Endodermal cell (in vitro differentiated cells): ENCODE measurements around the gene DNAH8. TPM values are rescaled to one million over a fixed set of nuclear protein-coding genes. Genes with fewer than 3 reads are reported as not detected.

ENCODE experiments used
- DNase-seq: peaks from one replicate; pipeline ENCODE4 v3.0.0-alpha.2; 2017
- H3K27ac ChIP-seq: 2 replicates; pipeline ENCODE4 v1.5.1; 2013; ENCODE audit warnings: mild to moderate bottlenecking, low read depth, low read length, moderate library complexity
- H3K27me3 ChIP-seq: 2 replicates; pipeline ENCODE4 v1.6.1; 2013; ENCODE audit warnings: mild to moderate bottlenecking, low read length, moderate library complexity; ENCODE audit not compliant: insufficient read depth, control insufficient read depth, poor library complexity, severe bottlenecking
- H3K36me3 ChIP-seq: 2 replicates; pipeline ENCODE4 v1.7.0; 2013; ENCODE audit warnings: mild to moderate bottlenecking, low read length, moderate library complexity; ENCODE audit not compliant: control insufficient read depth, insufficient read depth
- H3K4me1 ChIP-seq: one replicate; pipeline ENCODE4 v1.7.0; 2013; ENCODE audit warnings: low read length; ENCODE audit not compliant: control insufficient read depth, insufficient read depth
- H3K4me3 ChIP-seq: 2 replicates; pipeline ENCODE4 v1.5.1; 2013; ENCODE audit warnings: mild to moderate bottlenecking, low read length, moderate library complexity
- H3K9ac ChIP-seq: 2 replicates; pipeline ENCODE4 v1.6.1; 2013; ENCODE audit warnings: mild to moderate bottlenecking, low read length, moderate library complexity; ENCODE audit not compliant: poor library complexity, severe bottlenecking; ENCODE audit errors: extremely low read depth
- H3K9me3 ChIP-seq: 2 replicates; pipeline ENCODE4 v1.6.1; 2013; ENCODE audit warnings: mild to moderate bottlenecking, low read length, moderate library complexity; ENCODE audit not compliant: control insufficient read depth
- H3K27ac Mint-ChIP-seq: 2 replicates; pipeline ENCODE4 v1.8.0; 2020; ENCODE audit warnings: mixed read lengths
- H3K27me3 Mint-ChIP-seq: 2 replicates; pipeline ENCODE4 v1.8.0; 2021; ENCODE audit warnings: mild to moderate bottlenecking, mixed read lengths; ENCODE audit not compliant: insufficient read depth
- H3K36me3 Mint-ChIP-seq: 2 replicates; pipeline ENCODE4 v1.8.0; 2020; ENCODE audit warnings: low read depth, mixed read lengths
- H3K4me1 Mint-ChIP-seq: 2 replicates; pipeline ENCODE4 v1.8.0; 2020; ENCODE audit warnings: mixed read lengths
- H3K4me3 Mint-ChIP-seq: 2 replicates; pipeline ENCODE4 v1.8.0; 2020; ENCODE audit warnings: mild to moderate bottlenecking, moderate library complexity, mixed read lengths
- H3K9me3 Mint-ChIP-seq: 2 replicates; pipeline ENCODE4 v1.8.0; 2020; ENCODE audit warnings: mild to moderate bottlenecking, mixed read lengths
- WGBS, 2 experiments: methylation state at CpG; one replicate each; pipeline versions ENCODE4 v1.1.5 to v1.1.7; 2013; ENCODE audit warnings: missing lambda C conversion rate in 2 of 2, mixed read lengths in 1 of 2; ENCODE audit not compliant: insufficient coverage in 1 of 2, insufficient read length in 1 of 2; 5-methylcytosine and 5-hydroxymethylcytosine counted together
- total RNA-seq, 2 donors: library from RNA; stranded (reverse); fragmentation: NEBNext Ultra II Directional in 1 of 2; extraction: Animal tissue kit (Norgen Biotek cat#: 25700) in 1 of 2; gene quantifications; 2 replicates in 1 of 2; 3 replicates in 1 of 2; pipeline ENCODE4 v1.2.1, GENCODE V29; 2021
- TF ChIP-seq, protein P1 (sequence below): fragments of 200-600 bp; sonication (generic); conservative IDR thresholded peaks from 2 replicates; pipeline ENCODE4 v1.5.0; 2021; ENCODE audit warnings: antibody characterized with exemption, mild to moderate bottlenecking

DNAH8 gene
- total RNA-seq, 2 donors from 2014 or later, result not detected

DNA sequence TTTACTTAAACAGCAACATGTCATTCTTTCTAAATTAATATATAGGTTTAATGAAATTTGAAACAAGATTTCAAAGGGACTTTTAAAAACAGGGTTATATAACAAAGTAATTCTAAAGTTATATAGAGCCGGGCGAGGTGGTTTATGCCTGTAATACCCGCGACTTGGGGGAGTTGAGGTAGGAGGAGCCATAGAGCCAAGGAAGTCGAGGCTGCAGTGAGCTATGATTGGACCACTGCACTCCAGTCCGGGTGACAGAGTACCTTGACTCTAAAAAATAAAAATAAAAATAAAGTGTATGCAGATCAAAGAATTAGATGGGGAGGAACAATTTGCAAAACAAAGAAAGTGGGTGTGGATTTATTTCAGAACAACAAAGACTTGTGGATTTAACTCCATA is 182.4 kb downstream of the DNAH8 start:
- no peaks in the 10 kb centered on the region for H3K27me3 ChIP-seq
- no peak for DNase-seq
- H3K4me1 ChIP-seq, result no peaks in the 10 kb centered on the region
- H3K9me3 ChIP-seq, result no peaks in the 10 kb centered on the region
- WGBS, 2 experiments, result 91 to 92% methylated on average over 4 to 6 of the region's 6 CpGs
- Mint-ChIP-seq H3K9me3 (no peaks in the 10 kb centered on the region), H3K4me3 (no peak overlapping the region), H3K4me1 (peaks cover 2% of the 10 kb centered on the region), H3K36me3 (no peaks in the 10 kb centered on the region), H3K27me3 (peaks cover 7% of the 10 kb centered on the region), H3K27ac (no peak overlapping the region)
- H3K27ac ChIP-seq, result no peak overlapping the region
- H3K36me3 ChIP-seq, result no peaks in the 10 kb centered on the region
- H3K4me3 ChIP-seq, result no peak overlapping the region
- H3K9ac ChIP-seq, result no peak overlapping the region
- TF ChIP-seq, protein P1, sequence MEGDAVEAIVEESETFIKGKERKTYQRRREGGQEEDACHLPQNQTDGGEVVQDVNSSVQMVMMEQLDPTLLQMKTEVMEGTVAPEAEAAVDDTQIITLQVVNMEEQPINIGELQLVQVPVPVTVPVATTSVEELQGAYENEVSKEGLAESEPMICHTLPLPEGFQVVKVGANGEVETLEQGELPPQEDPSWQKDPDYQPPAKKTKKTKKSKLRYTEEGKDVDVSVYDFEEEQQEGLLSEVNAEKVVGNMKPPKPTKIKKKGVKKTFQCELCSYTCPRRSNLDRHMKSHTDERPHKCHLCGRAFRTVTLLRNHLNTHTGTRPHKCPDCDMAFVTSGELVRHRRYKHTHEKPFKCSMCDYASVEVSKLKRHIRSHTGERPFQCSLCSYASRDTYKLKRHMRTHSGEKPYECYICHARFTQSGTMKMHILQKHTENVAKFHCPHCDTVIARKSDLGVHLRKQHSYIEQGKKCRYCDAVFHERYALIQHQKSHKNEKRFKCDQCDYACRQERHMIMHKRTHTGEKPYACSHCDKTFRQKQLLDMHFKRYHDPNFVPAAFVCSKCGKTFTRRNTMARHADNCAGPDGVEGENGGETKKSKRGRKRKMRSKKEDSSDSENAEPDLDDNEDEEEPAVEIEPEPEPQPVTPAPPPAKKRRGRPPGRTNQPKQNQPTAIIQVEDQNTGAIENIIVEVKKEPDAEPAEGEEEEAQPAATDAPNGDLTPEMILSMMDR, result peak; percentile 27

DNA sequence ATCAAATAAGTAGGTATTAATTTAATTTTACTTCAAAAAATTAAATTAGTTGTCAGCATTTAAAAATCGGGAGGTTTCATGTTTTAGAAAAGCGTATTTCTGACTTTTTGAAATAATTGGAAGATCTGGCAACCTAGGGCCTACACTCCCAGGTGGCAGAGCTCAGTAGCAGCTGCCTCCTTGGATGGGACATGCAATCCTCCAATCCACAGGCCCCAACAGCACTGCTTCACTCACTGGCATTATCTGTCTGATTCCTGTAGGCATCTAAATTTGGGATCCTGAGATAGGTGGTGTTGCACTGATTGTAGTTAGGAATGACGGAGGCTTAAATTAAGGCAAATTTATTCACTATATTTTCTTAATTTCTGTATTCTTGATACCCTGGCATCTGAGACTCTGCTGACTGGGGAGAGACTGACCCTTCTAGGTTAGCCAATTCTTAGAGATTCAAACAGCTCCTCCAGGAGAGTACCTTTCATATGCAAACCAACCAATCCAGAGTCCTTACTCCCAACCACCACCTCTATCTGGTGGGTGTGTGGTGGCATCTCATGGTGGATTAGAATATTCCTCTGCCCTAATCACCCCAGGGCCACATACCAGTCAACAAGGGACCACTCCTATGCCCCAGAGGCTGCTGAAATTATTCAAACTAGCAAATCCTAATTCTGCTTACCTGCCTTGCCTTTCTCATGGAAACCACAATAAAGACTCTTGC is 186.9 kb downstream of the DNAH8 start:
- no peaks in the 10 kb centered on the region for H3K36me3 Mint-ChIP-seq
- Histone ChIP-seq H3K36me3 (no peaks in the 10 kb centered on the region), H3K4me3 (no peak overlapping the region), H3K27me3 (no peaks in the 10 kb centered on the region), H3K9me3 (no peaks in the 10 kb centered on the region), H3K4me1 (no peaks in the 10 kb centered on the region), H3K9ac (no peak overlapping the region), H3K27ac (no peak overlapping the region)
- no peak overlapping the region for H3K4me3 Mint-ChIP-seq
- H3K9me3 Mint-ChIP-seq, result no peaks in the 10 kb centered on the region
- TF ChIP-seq, protein P1, result no peak
- H3K4me1 Mint-ChIP-seq, result peaks cover 7% of the 10 kb centered on the region
- H3K27me3 Mint-ChIP-seq, result peaks cover 3% of the 10 kb centered on the region
- WGBS, 2 experiments, result 89 to 100% methylated on average over 2 of the region's 3 CpGs
- H3K27ac Mint-ChIP-seq, result no peak overlapping the region
- DNase-seq, result peak; percentile 49

DNA sequence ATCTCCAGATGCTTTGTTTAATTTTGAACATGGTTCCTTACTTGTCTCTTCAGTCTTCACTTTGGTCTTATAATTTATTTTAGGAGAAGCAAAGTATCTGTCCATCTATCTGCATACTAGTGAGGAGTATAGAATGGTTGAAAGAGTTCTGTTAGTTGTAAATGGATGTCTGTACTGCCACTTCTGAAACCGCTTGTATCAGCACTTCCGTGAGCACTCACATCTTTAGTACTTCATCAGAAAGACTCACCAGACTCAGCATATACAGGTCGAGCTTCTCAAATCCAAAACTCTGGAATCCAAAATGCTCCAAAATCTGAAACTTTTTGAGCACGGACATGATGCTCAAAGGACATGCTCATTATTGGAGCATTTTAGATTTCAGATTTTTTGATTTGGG is 191.5 kb downstream of the DNAH8 start:
- no peak for DNase-seq
- no peaks in the 10 kb centered on the region for H3K36me3 Mint-ChIP-seq
- no peak overlapping the region for H3K4me3 ChIP-seq

More for the DNA sequence above, 191.5 kb downstream of the DNAH8 start:
- Histone ChIP-seq H3K9ac (no peak overlapping the region), H3K27ac (no peak overlapping the region), H3K9me3 (no peaks in the 10 kb centered on the region), H3K4me1 (no peaks in the 10 kb centered on the region), H3K27me3 (no peaks in the 10 kb centered on the region), H3K36me3 (no peaks in the 10 kb centered on the region)
- H3K4me3 Mint-ChIP-seq, result no peak overlapping the region
- 91 to 100% methylated on average over 1 to 4 of the region's 4 CpGs for WGBS, 2 experiments
- no peaks in the 10 kb centered on the region for H3K9me3 Mint-ChIP-seq
- TF ChIP-seq, protein P1, result no peak
- peaks cover 3% of the 10 kb centered on the region for H3K27me3 Mint-ChIP-seq
- H3K4me1 Mint-ChIP-seq, result peaks cover 16% of the 10 kb centered on the region
- H3K27ac Mint-ChIP-seq, result no peak overlapping the region
